B cell (primary cell): ENCODE measurements around the gene CSNK1G1.

ENCODE experiments used
- CTCF ChIP-seq: fragments of 200-600 bp; IDR thresholded peaks from one replicate; pipeline ENCODE4 v1.8.0; 2022; ENCODE audit warnings: antibody characterized with exemption, mild to moderate bottlenecking
- EZH2 ChIP-seq: IDR thresholded peaks from 2 replicates; pipeline ENCODE4 v1.6.1; 2012; ENCODE audit warnings: borderline replicate concordance, low read depth, mild to moderate bottlenecking, moderate library complexity, low read length; ENCODE audit not compliant: insufficient read depth, poor library complexity, severe bottlenecking

- TF ChIP-seq CTCF: no peak
- TF ChIP-seq EZH2: no peak
Observed at GRCh38 chr15:64236156-64236894, 119.6 kb downstream of the CSNK1G1 start.
